ENCODE data around the gene ADAM23.

ADAM23 gene

GRCh38 chr2:206572725-206573124 lies 129.4 kb downstream of the ADAM23 start:
- Histone ChIP-seq H3K9ac (ENCODE audit: low read length in 5 of 5) (no peak overlapping the region), H3K9me3 (ENCODE audit: control insufficient read depth in 5 of 5, low read length in 5 of 5) (no peaks in the 10 kb centered on the region), H3K27me3 (ENCODE audit: control insufficient read depth in 5 of 5, insufficient read depth in 4 of 5, low read length in 5 of 5) (peaks cover 0 to 2% (median 0%) of the 10 kb centered on the region in 5 donors), H3K27ac (ENCODE audit: low read depth, low read length) (no peak overlapping the region), H3K36me3 (ENCODE audit: control insufficient read depth in 5 of 5, insufficient read depth in 5 of 5, low read length in 5 of 5) (no peaks in the 10 kb centered on the region), H3K4me1 (ENCODE audit: control insufficient read depth in 5 of 5, insufficient read depth in 5 of 5, low read length in 5 of 5) (no peaks in the 10 kb centered on the region), H3K4me3 (ENCODE audit: low read depth in 1 of 5, low read length in 5 of 5) (no peak overlapping the region)

- H3K36me3 ChIP-seq (ENCODE audit: control insufficient read depth in 5 of 5, insufficient read depth in 5 of 5, low read length in 5 of 5): no peaks in the 10 kb centered on the region
- no peak overlapping the region for H3K4me3 ChIP-seq (ENCODE audit: low read depth in 1 of 5, low read length in 5 of 5)
- no peak overlapping the region for H3K9ac ChIP-seq (ENCODE audit: low read length in 5 of 5)
- no peak overlapping the region for H3K27ac ChIP-seq (ENCODE audit: low read depth, low read length)
- no peaks in the 10 kb centered on the region for H3K9me3 ChIP-seq (ENCODE audit: control insufficient read depth in 5 of 5, low read length in 5 of 5)
- H3K4me1 ChIP-seq (ENCODE audit: control insufficient read depth in 5 of 5, insufficient read depth in 5 of 5, low read length in 5 of 5): no peaks in the 10 kb centered on the region
- H3K27me3 ChIP-seq (ENCODE audit: control insufficient read depth in 5 of 5, insufficient read depth in 4 of 5, low read length in 5 of 5): peaks cover 0 to 2% (median 0%) of the 10 kb centered on the region in 5 donors
Measured at GRCh38 chr2:206573793-206574192, 130.5 kb downstream of the ADAM23 start.

DNA sequence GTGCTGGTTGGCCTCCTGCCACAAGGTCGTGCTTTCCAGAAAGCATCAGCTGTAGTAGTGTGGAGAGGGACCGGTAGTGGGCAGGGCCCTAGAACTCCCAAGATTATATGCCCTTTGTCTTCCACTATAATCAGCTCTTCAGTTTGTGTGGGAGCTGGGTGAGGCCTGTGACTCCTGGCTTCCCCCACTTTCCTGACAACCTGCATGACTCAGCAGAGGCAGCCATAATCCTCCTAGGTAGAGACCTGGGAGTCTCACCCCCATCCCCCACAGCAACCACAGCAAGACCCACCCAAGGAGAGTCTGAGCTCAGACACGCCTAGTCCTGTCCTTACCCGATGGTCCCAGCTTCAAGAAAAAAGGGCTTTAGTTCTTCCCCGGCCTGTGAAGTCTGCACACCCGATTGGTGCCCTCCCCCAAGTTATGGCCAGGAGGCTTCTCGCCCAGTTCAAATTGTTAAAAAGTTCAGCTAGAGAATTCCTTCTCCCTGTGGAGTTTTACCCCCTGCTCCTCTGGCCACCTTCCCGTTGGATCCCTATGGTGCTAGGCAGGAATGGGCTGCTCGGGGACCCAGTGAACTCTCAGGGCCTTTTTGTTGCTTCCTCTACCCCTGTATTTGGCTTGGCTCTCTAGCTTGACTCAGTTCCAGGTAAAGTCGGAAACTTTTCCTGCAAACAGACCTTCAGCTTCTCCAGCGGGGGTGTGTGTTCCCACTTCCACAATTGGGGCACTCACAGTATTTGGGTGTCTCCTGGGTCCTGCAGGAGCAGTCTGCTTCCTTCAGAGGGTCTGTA lies 141.2 kb downstream of the ADAM23 start:
- Histone ChIP-seq H3K9ac (ENCODE audit: low read length in 5 of 5) (no peak overlapping the region), H3K27ac (ENCODE audit: low read depth, low read length) (no peak overlapping the region), H3K27me3 (ENCODE audit: control insufficient read depth in 5 of 5, insufficient read depth in 4 of 5, low read length in 5 of 5) (peaks cover 0 to 2% (median 0%) of the 10 kb centered on the region in 5 donors), H3K4me1 (ENCODE audit: control insufficient read depth in 5 of 5, insufficient read depth in 5 of 5, low read length in 5 of 5) (no peaks in the 10 kb centered on the region), H3K36me3 (ENCODE audit: control insufficient read depth in 5 of 5, insufficient read depth in 5 of 5, low read length in 5 of 5) (no peaks in the 10 kb centered on the region), H3K9me3 (ENCODE audit: control insufficient read depth in 5 of 5, low read length in 5 of 5) (peaks cover 0 to under 1% (median 0%) of the 10 kb centered on the region in 5 donors), H3K4me3 (ENCODE audit: low read depth in 1 of 5, low read length in 5 of 5) (no peak overlapping the region)

- Histone ChIP-seq H3K27me3 (ENCODE audit: control insufficient read depth in 5 of 5, insufficient read depth in 4 of 5, low read length in 5 of 5) (peaks cover 0 to 2% (median 0%) of the 10 kb centered on the region in 5 donors), H3K9me3 (ENCODE audit: control insufficient read depth in 5 of 5, low read length in 5 of 5) (no peaks in the 10 kb centered on the region), H3K36me3 (ENCODE audit: control insufficient read depth in 5 of 5, insufficient read depth in 5 of 5, low read length in 5 of 5) (no peaks in the 10 kb centered on the region), H3K27ac (ENCODE audit: low read depth, low read length) (no peak overlapping the region), H3K4me1 (ENCODE audit: control insufficient read depth in 5 of 5, insufficient read depth in 5 of 5, low read length in 5 of 5) (no peaks in the 10 kb centered on the region), H3K4me3 (ENCODE audit: low read depth in 1 of 5, low read length in 5 of 5) (no peak overlapping the region), H3K9ac (ENCODE audit: low read length in 5 of 5) (no peak overlapping the region)
Measured at GRCh38 chr2:206585335-206585734, 142.0 kb downstream of the ADAM23 start.

DNA sequence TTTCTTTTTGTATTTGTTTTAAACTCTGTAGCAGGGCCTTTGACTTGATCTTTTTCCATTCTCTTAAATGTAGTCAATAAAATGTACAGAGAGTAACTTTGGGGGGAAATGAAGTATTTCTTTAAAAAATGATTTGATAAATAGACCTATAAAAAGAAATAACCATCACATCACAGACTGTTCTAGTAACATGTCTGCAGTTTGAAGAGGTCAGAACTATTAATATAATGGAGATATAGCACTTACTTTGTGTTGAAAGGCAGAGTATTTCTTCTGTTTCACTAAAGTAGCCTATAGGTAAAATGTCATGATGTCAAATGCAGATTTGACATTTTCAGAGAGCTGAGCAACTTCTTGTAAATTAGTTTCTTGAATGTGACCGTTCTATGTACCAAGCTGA lies 143.3 kb downstream of the ADAM23 start:
- no peak overlapping the region for H3K9ac ChIP-seq (ENCODE audit: low read length in 5 of 5)
- H3K9me3 ChIP-seq (ENCODE audit: control insufficient read depth in 5 of 5, low read length in 5 of 5): no peaks in the 10 kb centered on the region
- H3K36me3 ChIP-seq (ENCODE audit: control insufficient read depth in 5 of 5, insufficient read depth in 5 of 5, low read length in 5 of 5): no peaks in the 10 kb centered on the region
- H3K27me3 ChIP-seq (ENCODE audit: control insufficient read depth in 5 of 5, insufficient read depth in 4 of 5, low read length in 5 of 5): peaks cover 0 to 2% (median 0%) of the 10 kb centered on the region in 5 donors
- no peaks in the 10 kb centered on the region for H3K4me1 ChIP-seq (ENCODE audit: control insufficient read depth in 5 of 5, insufficient read depth in 5 of 5, low read length in 5 of 5)
- H3K27ac ChIP-seq (ENCODE audit: low read depth, low read length): no peak overlapping the region
- no peak overlapping the region for H3K4me3 ChIP-seq (ENCODE audit: low read depth in 1 of 5, low read length in 5 of 5)

- Histone ChIP-seq H3K4me1 (ENCODE audit: control insufficient read depth in 5 of 5, insufficient read depth in 5 of 5, low read length in 5 of 5) (no peaks in the 10 kb centered on the region), H3K9ac (ENCODE audit: low read length in 5 of 5) (no peak overlapping the region), H3K27ac (ENCODE audit: low read depth, low read length) (no peak overlapping the region)
Measured at GRCh38 chr2:206597717-206598218, 154.4 kb downstream of the ADAM23 start.

DNA sequence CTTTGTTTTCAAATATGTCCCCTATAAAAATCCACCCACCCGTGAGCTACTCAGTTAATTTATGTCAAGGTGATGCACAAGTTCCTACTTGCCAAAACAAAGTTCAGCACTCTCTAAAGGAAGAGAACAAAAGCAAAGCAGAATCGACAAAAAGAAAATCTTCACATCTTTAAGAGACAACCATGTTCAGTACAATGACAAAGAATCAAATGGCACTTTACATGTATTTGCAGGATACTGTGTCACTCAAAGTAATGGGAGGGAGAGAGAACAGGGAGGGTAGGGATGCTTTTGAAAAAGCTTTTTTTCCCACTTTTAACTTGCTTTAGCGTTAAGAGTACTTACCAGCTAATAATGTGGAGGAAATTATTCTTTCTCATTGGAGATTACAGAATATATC lies 159.9 kb downstream of the ADAM23 start:
- H3K27ac ChIP-seq (ENCODE audit: low read depth, low read length): no peak overlapping the region
- no peak overlapping the region for H3K9ac ChIP-seq (ENCODE audit: low read length in 5 of 5)
- no peaks in the 10 kb centered on the region for H3K4me1 ChIP-seq (ENCODE audit: control insufficient read depth in 5 of 5, insufficient read depth in 5 of 5, low read length in 5 of 5)
- no peak overlapping the region for H3K4me3 ChIP-seq (ENCODE audit: low read depth in 1 of 5, low read length in 5 of 5)
- H3K9me3 ChIP-seq (ENCODE audit: control insufficient read depth in 5 of 5, low read length in 5 of 5): no peaks in the 10 kb centered on the region
- H3K36me3 ChIP-seq (ENCODE audit: control insufficient read depth in 5 of 5, insufficient read depth in 5 of 5, low read length in 5 of 5): no peaks in the 10 kb centered on the region
- H3K27me3 ChIP-seq (ENCODE audit: control insufficient read depth in 5 of 5, insufficient read depth in 4 of 5, low read length in 5 of 5): no peaks in the 10 kb centered on the region

More at GRCh38 chr2:206597717-206598218, 154.4 kb downstream of the ADAM23 start:
- Histone ChIP-seq H3K36me3 (ENCODE audit: control insufficient read depth in 5 of 5, insufficient read depth in 5 of 5, low read length in 5 of 5) (no peaks in the 10 kb centered on the region), H3K27me3 (ENCODE audit: control insufficient read depth in 5 of 5, insufficient read depth in 4 of 5, low read length in 5 of 5) (no peaks in the 10 kb centered on the region), H3K4me3 (ENCODE audit: low read depth in 1 of 5, low read length in 5 of 5) (no peak overlapping the region), H3K9me3 (ENCODE audit: control insufficient read depth in 5 of 5, low read length in 5 of 5) (no peaks in the 10 kb centered on the region)

DNA sequence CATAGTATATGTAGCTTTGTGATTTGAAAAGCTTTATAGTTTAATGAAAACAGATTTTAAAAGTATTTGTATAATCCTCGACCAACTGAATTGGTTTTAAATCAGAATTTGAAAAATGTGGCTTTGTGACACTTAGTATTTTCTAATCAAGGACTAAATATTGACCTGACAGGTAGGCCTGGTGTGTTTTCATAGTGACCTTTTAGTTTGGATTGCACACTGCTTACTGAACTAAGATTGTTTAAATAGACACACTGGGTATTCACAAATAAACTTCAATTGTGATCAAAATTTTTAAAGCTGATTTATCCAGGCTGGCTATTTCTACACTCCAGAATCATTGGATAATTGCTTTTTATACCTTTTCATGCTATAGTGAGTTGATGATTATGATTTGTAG lies 167.1 kb downstream of the ADAM23 start:
- no peaks in the 10 kb centered on the region for H3K36me3 ChIP-seq (ENCODE audit: control insufficient read depth in 5 of 5, insufficient read depth in 5 of 5, low read length in 5 of 5)
- H3K27ac ChIP-seq (ENCODE audit: low read depth, low read length): no peak overlapping the region
- no peaks in the 10 kb centered on the region for H3K9me3 ChIP-seq (ENCODE audit: control insufficient read depth in 5 of 5, low read length in 5 of 5)

GRCh38 chr2:206611191-206611590 lies 167.9 kb downstream of the ADAM23 start:
- no peak overlapping the region for H3K27ac ChIP-seq (ENCODE audit: low read depth, low read length)
- no peaks in the 10 kb centered on the region for H3K9me3 ChIP-seq (ENCODE audit: control insufficient read depth in 5 of 5, low read length in 5 of 5)
- H3K36me3 ChIP-seq (ENCODE audit: control insufficient read depth in 5 of 5, insufficient read depth in 5 of 5, low read length in 5 of 5): no peaks in the 10 kb centered on the region
- H3K9ac ChIP-seq (ENCODE audit: low read length in 5 of 5): no peak overlapping the region
- H3K4me1 ChIP-seq (ENCODE audit: control insufficient read depth in 5 of 5, insufficient read depth in 5 of 5, low read length in 5 of 5): no peaks in the 10 kb centered on the region
- no peak overlapping the region for H3K4me3 ChIP-seq (ENCODE audit: low read depth in 1 of 5, low read length in 5 of 5)
- H3K27me3 ChIP-seq (ENCODE audit: control insufficient read depth in 5 of 5, insufficient read depth in 4 of 5, low read length in 5 of 5): no peaks in the 10 kb centered on the region

More for the DNA sequence above, 167.1 kb downstream of the ADAM23 start:
- Histone ChIP-seq H3K4me1 (ENCODE audit: control insufficient read depth in 5 of 5, insufficient read depth in 5 of 5, low read length in 5 of 5) (no peaks in the 10 kb centered on the region), H3K9ac (ENCODE audit: low read length in 5 of 5) (no peak overlapping the region), H3K4me3 (ENCODE audit: low read depth in 1 of 5, low read length in 5 of 5) (no peak overlapping the region), H3K27me3 (ENCODE audit: control insufficient read depth in 5 of 5, insufficient read depth in 4 of 5, low read length in 5 of 5) (no peaks in the 10 kb centered on the region)

DNA sequence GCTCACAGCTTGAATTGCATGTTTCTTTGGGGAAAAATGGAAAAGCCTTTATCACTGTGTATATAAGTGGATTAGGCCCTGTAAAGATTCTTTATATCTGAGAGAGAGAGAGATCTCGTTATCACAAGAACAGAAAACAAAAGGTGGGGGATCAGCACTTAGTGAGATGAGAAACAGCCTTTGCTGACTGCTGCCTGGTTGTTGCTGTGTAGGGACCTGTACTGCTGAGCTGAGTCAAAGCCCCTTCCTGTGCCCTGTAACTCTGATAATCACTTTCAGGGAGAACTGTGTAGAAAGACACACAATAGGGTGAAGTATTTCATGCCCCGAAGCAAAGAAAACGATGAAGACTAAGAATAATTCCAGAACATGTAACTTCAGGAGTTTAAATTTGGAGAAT lies 168.4 kb downstream of the ADAM23 start:
- Histone ChIP-seq H3K9ac (ENCODE audit: low read length in 5 of 5) (no peak overlapping the region), H3K4me3 (ENCODE audit: low read depth in 1 of 5, low read length in 5 of 5) (no peak overlapping the region), H3K27me3 (ENCODE audit: control insufficient read depth in 5 of 5, insufficient read depth in 4 of 5, low read length in 5 of 5) (no peaks in the 10 kb centered on the region), H3K36me3 (ENCODE audit: control insufficient read depth in 5 of 5, insufficient read depth in 5 of 5, low read length in 5 of 5) (no peaks in the 10 kb centered on the region), H3K9me3 (ENCODE audit: control insufficient read depth in 5 of 5, low read length in 5 of 5) (no peaks in the 10 kb centered on the region), H3K27ac (ENCODE audit: low read depth, low read length) (no peak overlapping the region), H3K4me1 (ENCODE audit: control insufficient read depth in 5 of 5, insufficient read depth in 5 of 5, low read length in 5 of 5) (no peaks in the 10 kb centered on the region)
